HG03571 (cell line): Measurements from ENCODE around the gene SUN1.

Source experiments
- ATAC-seq: cut with Tn5 transposase; IDR thresholded peaks from one replicate; pipeline ENCODE4 v1.9.1; 2021; ENCODE audit not compliant: unreplicated experiment

Gene SUN1

DNA sequence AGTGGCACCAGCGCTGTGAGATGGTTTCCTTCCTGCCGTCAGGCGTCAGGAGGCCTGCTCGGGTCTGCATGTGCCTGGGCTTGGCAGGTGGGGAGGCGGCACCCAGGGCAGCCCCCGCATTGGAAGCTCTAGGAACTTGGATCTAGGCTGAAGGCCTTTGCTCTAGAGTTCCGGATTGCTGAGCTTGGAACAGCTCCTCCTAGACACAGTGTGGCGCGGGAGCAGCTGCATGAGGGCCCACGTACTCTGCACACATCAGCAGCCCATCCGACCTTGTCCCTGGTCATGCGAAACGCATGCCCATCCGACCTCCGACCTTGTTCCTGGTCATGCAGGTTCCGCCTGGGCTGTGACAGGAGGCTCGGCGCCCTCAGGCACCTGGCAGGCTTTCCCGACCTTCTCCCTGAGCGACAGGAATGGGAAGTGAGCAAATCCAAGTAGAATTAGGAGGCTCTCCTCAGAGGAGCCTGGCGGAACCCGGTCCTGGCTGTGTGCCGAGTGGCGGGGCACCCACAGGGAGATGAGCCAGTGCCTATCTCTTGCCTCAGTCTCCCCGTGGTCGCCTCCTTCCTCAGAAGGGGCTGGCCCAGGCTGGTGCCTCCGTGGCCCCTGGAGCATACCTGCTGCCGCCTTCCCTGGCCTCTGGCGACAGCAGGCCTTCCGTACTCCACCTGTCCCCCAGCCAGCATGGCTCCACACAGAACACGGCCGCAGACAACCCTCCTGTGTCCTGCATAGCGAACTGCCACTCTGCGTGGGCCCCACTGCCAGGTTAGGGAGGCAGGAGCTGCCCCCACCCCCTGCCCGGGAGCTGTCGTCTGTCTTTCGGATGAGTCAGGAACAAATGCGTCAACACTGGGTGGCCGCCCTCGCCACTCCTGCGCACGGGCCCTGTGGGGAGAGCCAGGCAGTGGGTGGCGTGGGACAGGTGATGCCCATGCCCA, 56.1 kb downstream of the SUN1 start:
- no peak for ATAC-seq

DNA sequence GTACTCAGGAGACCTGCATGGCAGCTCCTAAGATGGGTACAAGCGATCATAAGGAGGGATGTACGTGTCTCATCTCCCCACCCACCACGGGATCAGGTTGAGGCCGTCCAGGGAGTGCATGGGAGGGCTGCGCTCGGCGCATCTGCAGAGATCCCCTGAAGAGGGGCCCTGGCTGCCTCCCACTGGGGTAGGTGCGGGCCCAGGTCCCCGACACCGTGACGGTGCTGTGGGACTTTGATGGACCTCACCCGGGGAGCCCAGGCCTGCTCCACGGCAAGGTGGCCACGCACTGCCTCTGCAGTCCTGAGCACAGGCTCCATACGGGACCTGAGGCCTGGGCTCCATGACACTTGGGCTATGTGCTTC, 56.7 kb downstream of the SUN1 start:
- no peak for ATAC-seq

- ATAC-seq = no peak
These were observed 57.1 kb downstream of the SUN1 start for GRCh38 chr7:889391-889790.

GRCh38 chr7:890868-891267, 58.6 kb downstream of the SUN1 start:
- ATAC-seq = no peak

- no peak for ATAC-seq
These were observed 59.0 kb downstream of the SUN1 start for GRCh38 chr7:891291-891690.

DNA sequence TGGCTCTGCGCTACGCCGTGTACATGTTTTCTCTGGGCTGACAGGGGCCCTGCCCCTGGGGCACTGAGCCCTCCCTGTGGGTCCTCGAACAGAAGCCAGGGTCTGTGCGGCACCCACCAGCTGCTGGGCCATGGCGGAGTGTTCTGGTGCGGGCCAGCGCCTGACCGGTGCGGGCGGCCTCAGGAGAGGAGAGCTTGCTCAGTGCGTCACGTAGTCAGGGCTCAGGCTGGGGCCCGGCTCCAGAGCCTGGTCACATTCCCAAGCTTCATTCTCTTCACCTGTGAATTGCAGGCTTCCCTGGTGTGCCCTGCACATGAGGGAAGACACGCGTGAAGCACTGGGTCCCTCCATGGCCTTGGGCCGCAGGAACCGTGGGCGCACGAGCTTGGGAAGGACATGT, 59.5 kb downstream of the SUN1 start:
- ATAC-seq = no peak

- ATAC-seq = no peak
These were observed 60.6 kb downstream of the SUN1 start for GRCh38 chr7:892648-893593.

DNA sequence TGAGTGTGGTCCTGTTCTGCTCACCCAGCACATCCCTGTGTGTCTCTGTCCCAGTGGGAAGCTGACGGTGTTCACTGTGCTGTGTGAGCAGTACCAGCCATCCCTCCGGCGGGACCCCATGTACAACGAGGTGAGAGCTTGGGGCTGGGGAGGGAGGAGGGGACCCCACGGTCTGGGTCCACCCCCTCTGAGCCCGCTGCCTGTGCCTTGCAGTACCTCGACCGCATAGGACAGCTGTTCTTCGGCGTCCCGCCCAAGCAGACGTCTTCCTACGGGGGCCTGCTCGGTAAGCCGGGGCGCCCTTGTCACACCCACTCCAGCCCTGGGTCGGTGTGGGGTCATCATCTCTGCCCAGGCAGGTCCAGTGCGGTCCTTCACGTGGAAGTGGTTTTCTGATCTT, 61.4 kb downstream of the SUN1 start:
- no peak for ATAC-seq

- no peak for ATAC-seq
These were observed 62.0 kb downstream of the SUN1 start for GRCh38 chr7:894164-894867.

DNA sequence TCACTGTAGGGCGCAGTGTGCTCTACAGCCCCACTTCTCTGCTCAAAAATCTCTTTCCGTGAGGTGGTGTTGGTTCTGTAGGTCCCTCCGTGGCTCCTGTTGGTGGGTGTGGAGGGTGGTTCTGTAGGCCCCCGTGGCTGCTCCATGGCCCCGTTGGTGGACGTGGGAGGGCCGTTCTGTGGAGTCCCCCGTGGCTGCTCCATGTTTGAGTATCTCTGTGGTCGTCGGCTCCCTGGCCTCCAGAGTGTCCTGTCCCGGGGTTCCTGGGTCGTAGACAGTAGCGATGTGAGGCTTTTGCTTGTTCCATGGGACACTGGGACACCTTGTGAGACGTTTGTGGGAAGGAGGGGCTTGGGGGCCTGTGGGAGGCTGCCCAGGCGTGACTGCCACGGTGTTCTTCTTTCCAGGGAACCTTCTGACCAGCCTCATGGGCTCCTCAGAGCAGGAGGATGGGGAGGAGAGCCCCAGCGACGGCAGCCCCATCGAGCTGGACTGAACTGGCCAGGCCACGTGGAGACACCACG, 62.7 kb downstream of the SUN1 start:
- ATAC-seq = no peak

DNA sequence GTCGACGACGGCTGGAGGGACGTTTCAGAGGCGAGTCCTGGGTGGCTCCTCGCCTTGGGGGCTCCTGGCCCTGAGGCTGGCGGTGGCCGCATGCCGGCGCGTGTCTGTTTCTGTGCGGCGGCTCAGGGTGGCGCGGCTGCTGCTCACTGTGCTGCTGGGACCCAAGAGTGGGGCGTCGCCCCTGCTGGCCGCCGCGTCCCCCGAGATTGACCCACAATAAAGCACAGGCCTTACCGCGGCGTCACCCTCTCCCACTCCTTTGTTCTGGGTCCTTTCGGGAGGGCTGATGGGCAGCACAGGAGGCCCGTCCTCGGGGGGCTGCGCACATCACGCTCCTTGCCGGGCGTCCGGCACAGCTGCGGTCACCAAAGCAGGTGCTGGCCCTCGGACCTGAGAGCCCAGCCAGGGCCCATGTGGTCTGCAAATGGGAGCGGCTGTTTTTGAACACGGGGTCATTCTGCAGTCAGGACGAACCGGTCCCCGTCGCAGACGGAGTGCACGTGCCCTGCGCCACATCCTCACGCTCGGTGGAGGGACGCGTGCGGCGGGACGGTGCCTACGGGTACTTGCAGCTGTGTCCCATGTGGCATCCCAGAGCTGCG, 63.3 kb downstream of the SUN1 start:
- ATAC-seq = no peak

DNA sequence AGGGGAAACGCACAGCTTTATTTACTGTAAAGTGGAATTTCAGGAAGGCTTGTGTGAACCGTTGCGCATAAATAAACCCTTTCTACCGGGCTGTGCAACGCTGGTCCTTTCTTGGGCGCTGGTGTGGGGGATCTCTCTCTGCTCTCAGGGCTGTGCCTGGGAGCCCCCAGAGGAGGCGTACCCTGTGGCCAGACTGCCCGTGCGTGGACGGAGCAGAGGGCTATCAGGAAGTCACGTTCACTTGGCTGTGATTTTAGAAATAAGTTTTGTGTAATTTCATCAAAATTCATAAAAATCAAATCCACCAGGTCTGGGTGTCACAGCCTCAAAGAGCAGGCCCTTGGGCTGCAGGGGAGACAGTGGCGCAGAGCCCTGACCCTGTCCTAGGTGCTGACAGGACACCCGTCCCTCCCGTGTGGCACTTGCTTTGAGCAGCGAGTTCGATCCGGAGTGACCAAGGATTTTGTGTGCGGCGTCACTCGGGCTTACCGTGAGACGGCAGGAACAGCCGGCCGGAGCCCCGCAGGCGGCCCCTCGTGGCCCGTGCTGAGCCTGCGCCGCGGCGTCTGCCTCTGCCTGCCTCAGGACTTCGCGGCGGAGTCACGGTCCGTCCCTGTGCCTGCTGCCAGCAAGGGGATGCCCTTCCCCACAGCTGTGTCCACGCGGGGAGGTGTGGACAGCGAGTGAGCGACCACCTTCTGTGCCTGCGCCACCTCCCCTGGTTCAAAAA, 64.2 kb downstream of the SUN1 start:
- ATAC-seq = no peak

DNA sequence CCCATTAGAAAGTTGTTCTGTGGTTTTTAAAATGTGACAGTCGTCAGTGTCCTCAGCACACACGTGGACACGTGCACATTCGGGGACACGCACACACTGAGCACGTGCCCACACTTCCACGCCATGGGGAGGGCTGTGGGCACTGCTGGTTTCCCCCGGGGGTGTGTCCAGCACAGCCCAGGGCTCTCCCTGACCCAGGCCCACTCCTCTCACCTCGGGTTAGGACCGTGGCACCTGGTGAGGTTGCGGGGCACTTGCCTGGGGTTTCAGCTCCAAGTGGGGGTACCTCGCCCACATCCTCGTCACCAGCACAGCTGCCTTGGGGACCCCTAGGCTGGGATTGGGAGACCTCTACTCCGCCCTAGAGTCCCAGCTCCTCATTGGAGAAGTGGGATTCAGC, 64.8 kb downstream of the SUN1 start:
- ATAC-seq = no peak

- ATAC-seq = no peak
These were observed 65.6 kb downstream of the SUN1 start for GRCh38 chr7:897771-898376.

- no peak for ATAC-seq
These were observed 66.2 kb downstream of the SUN1 start for GRCh38 chr7:898460-898854.

- ATAC-seq = no peak
These were observed 66.8 kb downstream of the SUN1 start for GRCh38 chr7:898855-899681.

DNA sequence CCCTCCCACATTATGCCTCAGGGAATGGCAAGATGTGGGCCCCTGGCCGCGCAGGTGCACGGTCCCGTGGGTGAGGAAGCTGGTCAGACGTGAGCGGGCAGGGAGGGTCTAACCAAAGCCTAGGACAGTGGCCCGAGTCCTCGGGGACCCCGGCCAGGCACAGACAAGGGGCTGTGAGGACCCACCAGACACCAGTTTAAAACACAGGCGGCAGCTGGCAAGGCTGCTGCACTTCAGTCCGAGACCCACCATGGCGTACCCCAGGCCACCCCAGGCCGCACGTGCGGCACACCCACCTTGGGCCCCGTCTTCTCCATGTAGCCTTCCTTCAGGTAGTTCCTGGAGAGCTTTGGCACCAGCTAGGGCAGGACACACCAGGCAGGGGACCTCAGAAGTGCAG, 67.5 kb downstream of the SUN1 start:
- no peak for ATAC-seq

- no peak for ATAC-seq
These were observed 68.2 kb downstream of the SUN1 start for GRCh38 chr7:900331-901040.
